Left ventricle myocardium inferior (tissue), 1 donor: ENCODE data around the gene DUSP14. TPM values are rescaled to one million over a fixed set of nuclear protein-coding genes. Genes with fewer than 3 reads are reported as not detected.

Source experiments
- DNase-seq: peaks from one replicate; pipeline ENCODE4 v3.0.0-alpha.2; 2020
- H3K27ac ChIP-seq: fragments of 200-600 bp; replicated peaks from 2 replicates; pipeline ENCODE4 v1.8.0; 2021
- H3K27me3 ChIP-seq: fragments of 200-600 bp; 2 replicates; pipeline ENCODE4 v1.8.0; 2021; ENCODE audit warnings: low read depth
- H3K36me3 ChIP-seq: fragments of 200-600 bp; 2 replicates; pipeline ENCODE4 v1.8.0; 2021
- H3K4me1 ChIP-seq: fragments of 200-600 bp; 2 replicates; pipeline ENCODE4 v1.8.0; 2021
- H3K4me3 ChIP-seq: fragments of 200-600 bp; 2 replicates; pipeline ENCODE4 v1.8.0; 2021; ENCODE audit warnings: mild to moderate bottlenecking, moderate library complexity
- H3K9me3 ChIP-seq: fragments of 200-600 bp; replicated peaks from 2 replicates; pipeline ENCODE4 v1.8.0; 2021
- CTCF ChIP-seq: fragments of 200-600 bp; IDR thresholded peaks from 2 replicates; pipeline ENCODE4 v1.8.0; 2021; ENCODE audit warnings: antibody characterized with exemption, mild to moderate bottlenecking, borderline replicate concordance
- intact Hi-C: fragments of 100-400 bp; cut with micrococcal nuclease; formaldehyde crosslinking; loops from one replicate; pipeline ENCODE4 v1.11.0; 2022
- total RNA-seq: library from RNA; stranded (reverse); fragmentation: NEBNext Ultra II Directional; extraction: Animal tissue kit (Norgen Biotek cat#: 25700); gene quantifications from one replicate; pipeline ENCODE4 v1.2.1, GENCODE V29; 2021
- donor health status: DM: no; HTN: yes; CAD: no; lungs with severe emphysema.

DUSP14 gene
- total RNA-seq, 1 donor from 2014 or later: 18.1 TPM

DNA sequence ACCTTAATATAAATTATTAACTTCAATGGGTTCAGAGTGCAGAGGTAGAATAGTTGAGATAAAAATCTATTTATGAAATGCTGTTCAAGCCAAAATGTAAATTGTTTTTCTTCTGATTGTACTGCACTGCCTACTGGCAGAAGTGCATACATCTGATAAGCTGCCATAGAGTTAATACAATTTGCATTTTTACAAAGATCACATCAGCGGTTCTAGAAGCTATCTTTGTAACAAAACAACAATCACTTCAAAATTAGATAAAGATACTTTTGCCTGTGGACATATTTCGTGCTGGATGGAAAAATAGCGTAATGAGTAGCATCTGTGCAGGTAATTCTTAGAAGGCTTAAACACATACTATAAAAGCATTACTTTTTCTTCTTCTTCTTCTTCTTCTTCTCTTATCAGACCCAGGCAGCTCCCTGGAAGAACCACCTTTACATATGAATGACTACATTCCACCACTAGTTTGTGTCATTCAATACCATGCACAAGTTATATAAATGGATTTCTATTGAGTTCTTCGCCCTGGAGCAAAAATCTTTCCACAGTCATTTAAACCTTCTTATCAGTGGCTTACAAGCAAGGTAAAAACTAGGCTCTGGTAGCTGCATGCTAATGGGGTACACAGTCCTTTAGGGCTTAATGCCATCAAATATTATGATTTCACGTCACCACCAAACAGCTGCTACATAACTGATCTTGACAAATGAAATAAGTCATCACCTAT is 72.5 kb downstream of the DUSP14 start:
- no peaks in the 10 kb centered on the region for H3K9me3 ChIP-seq
- peaks cover 76% of the 10 kb centered on the region for H3K36me3 ChIP-seq
- H3K4me3 ChIP-seq: no peak overlapping the region
- no peak overlapping the region for H3K27ac ChIP-seq
- no peak for TF ChIP-seq CTCF
- no peaks in the 10 kb centered on the region for H3K27me3 ChIP-seq
- peaks cover 4% of the 10 kb centered on the region for H3K4me1 ChIP-seq
- intact Hi-C loops: no loop called here
- no peak for DNase-seq

Other genes starting within 250 kb of the DUSP14 start
- not detected for gene C17orf78, start 113.9 kb upstream of the DUSP14 start, total RNA-seq
- 16.2 TPM for gene ACACA, start 83.1 kb upstream of the DUSP14 start, total RNA-seq
- gene TADA2A, start 83.0 kb upstream of the DUSP14 start, total RNA-seq: 11.9 TPM
- gene SYNRG, start 119.5 kb downstream of the DUSP14 start, total RNA-seq: 33.0 TPM
- 12.9 TPM for gene DDX52, start 153.6 kb downstream of the DUSP14 start, total RNA-seq